Smooth muscle cell (in vitro differentiated cells): Measurements from ENCODE around the gene EIF3F. TPM values are rescaled to one million over a fixed set of nuclear protein-coding genes. Genes with fewer than 3 reads are reported as not detected.

Source experiments
- DNase-seq: peaks from one replicate; lab custom pipeline; 2025; ENCODE audit not compliant: unreplicated experiment; lab: John Stamatoyannopoulos, UW
- H2AFZ ChIP-seq: fragments of 200-600 bp; sonication (generic); 2 replicates; pipeline ENCODE4 v1.6.0; 2016; ENCODE audit warnings: antibody characterized with exemption, low read depth, mild to moderate bottlenecking
- H3F3A ChIP-seq: fragments of 200-600 bp; sonication (generic); 2 replicates; pipeline ENCODE4 v1.6.0; 2017; ENCODE audit warnings: antibody characterized with exemption, low read depth
- H3K27ac ChIP-seq: fragments of 200-600 bp; sonication (generic); 2 replicates; pipeline ENCODE4 v1.5.1; 2016; ENCODE audit warnings: low read depth, mild to moderate bottlenecking
- H3K27me3 ChIP-seq: fragments of 200-600 bp; sonication (generic); 2 replicates; pipeline ENCODE4 v1.6.1; 2016; ENCODE audit warnings: low read depth, mild to moderate bottlenecking
- H3K36me3 ChIP-seq: fragments of 200-600 bp; sonication (generic); 2 replicates; pipeline ENCODE4 v1.5.1; 2016; ENCODE audit warnings: low read depth
- H3K4me1 ChIP-seq: fragments of 200-600 bp; sonication (generic); 2 replicates; pipeline ENCODE4 v1.5.1; 2016; ENCODE audit warnings: low read depth
- H3K4me2 ChIP-seq: fragments of 200-600 bp; sonication (generic); 2 replicates; pipeline ENCODE4 v1.6.0; 2016; ENCODE audit warnings: mild to moderate bottlenecking
- H3K4me3 ChIP-seq: fragments of 200-600 bp; sonication (generic); 2 replicates; pipeline ENCODE4 v1.5.1; 2016; ENCODE audit warnings: mild to moderate bottlenecking
- H3K79me2 ChIP-seq: fragments of 200-600 bp; sonication (generic); 2 replicates; pipeline ENCODE4 v1.6.0; 2016; ENCODE audit warnings: low read depth, mild to moderate bottlenecking
- H3K9ac ChIP-seq: fragments of 200-600 bp; sonication (generic); 2 replicates; pipeline ENCODE4 v1.6.0; 2016; ENCODE audit warnings: low read depth
- H3K9me3 ChIP-seq: fragments of 200-600 bp; sonication (generic); replicated peaks from 2 replicates; pipeline ENCODE4 v1.5.1; 2016; ENCODE audit warnings: low read depth
- H4K20me1 ChIP-seq: fragments of 200-600 bp; sonication (generic); 2 replicates; pipeline ENCODE4 v1.6.0; 2016; ENCODE audit warnings: low read depth
- CTCF ChIP-seq: fragments of 200-600 bp; sonication (generic); IDR thresholded peaks from 2 replicates; pipeline ENCODE4 v1.5.1; 2017; ENCODE audit warnings: borderline replicate concordance, mild to moderate bottlenecking, antibody characterized with exemption; ENCODE audit not compliant: insufficient read depth, poor library complexity, severe bottlenecking
- WGBS: methylation state at CpG from one replicate; pipeline ENCODE4 v1.1.7; 2016; ENCODE audit warnings: low lambda C conversion rate; 5-methylcytosine and 5-hydroxymethylcytosine counted together
- polyA plus RNA-seq: library from polyadenylated mRNA; unstranded; fragments of >200 nt; fragmentation: Nextera tagmentation; extraction: Ambion mirVana; gene quantifications from 2 replicates; pipeline ENCODE4 v1.2.1, GENCODE V29; 2016
- total RNA-seq: library from RNA; depleted of rRNA; stranded (reverse); fragments of >200 nt; gene quantifications from 2 replicates; pipeline ENCODE4 v1.2.3, GENCODE V29; 2014

Gene EIF3F
- total and polyA plus RNA-seq, 2 experiments from 2014 or later = 148 to 199 TPM

GRCh38 chr11:8025816-8026215, 38.7 kb downstream of the EIF3F start:
- Histone ChIP-seq H3K9me3 (no peaks in the 10 kb centered on the region), H3K27ac (no peak overlapping the region), H3F3A (peaks cover 12% of the 10 kb centered on the region), H3K4me1 (peaks cover 8% of the 10 kb centered on the region), H3K4me2 (peak overlapping the region; percentile 54), H4K20me1 (no peaks in the 10 kb centered on the region), H3K79me2 (no peaks in the 10 kb centered on the region), H2AFZ (no peak overlapping the region), H3K27me3 (peaks cover 31% of the 10 kb centered on the region), H3K9ac (no peak overlapping the region), H3K36me3 (no peaks in the 10 kb centered on the region), H3K4me3 (no peak overlapping the region)
- TF ChIP-seq CTCF = no peak
- no peak for DNase-seq
- 23% methylated on average over 2 of the region's 2 CpGs for WGBS

DNA sequence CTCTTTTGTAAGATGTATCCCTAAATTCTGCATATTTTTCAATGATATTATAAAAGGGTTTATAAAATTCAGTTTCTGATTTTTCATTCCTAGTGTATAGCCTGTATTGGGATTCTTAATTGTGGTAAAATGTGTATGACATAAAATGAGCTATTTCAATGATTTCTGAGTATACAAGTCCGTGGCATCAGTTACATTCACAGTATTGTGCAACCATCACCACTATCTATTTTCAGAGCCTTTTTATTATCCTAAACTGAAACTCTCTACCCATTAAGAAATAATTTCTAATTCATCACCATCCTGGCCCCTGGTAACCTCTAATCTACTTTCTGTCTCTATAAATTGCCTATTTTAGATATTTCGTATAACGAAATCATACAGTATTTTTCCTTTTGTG, 39.8 kb downstream of the EIF3F start:
- Histone ChIP-seq H3K4me1 (peaks cover 8% of the 10 kb centered on the region), H3K9me3 (no peaks in the 10 kb centered on the region), H4K20me1 (no peaks in the 10 kb centered on the region), H2AFZ (no peak overlapping the region), H3K36me3 (no peaks in the 10 kb centered on the region), H3K4me2 (no peak overlapping the region), H3F3A (peaks cover 12% of the 10 kb centered on the region), H3K9ac (no peak overlapping the region), H3K27me3 (peaks cover 19% of the 10 kb centered on the region), H3K79me2 (no peaks in the 10 kb centered on the region), H3K27ac (no peak overlapping the region), H3K4me3 (no peak overlapping the region)
- no peak for TF ChIP-seq CTCF
- no peak for DNase-seq
- 88% methylated on average over 3 of the region's 3 CpGs for WGBS

DNA sequence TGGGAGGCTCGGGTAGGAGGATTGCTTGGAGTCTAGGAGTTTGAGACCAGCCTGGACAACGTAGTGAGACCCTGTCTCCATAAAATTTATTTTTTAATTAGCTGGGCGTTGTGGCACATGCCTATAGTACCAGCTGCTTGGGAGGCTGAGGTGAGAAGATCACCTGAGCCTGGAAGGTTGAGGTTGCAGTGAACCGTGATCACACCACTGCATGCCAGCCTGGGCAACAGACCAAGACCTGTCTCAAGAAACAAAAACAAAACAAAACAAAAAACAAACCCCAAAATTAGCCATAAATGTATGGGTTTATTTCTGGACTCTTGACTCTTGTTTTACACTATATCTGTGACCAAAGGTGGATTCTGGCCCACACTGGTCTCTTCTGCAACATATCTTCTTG, 41.6 kb downstream of the EIF3F start:
- 82% methylated on average over 4 of the region's 4 CpGs for WGBS
- H2AFZ ChIP-seq = no peak overlapping the region

More for the DNA sequence above, 41.6 kb downstream of the EIF3F start:
- Histone ChIP-seq H3K27me3 (peaks cover 15% of the 10 kb centered on the region), H3K79me2 (no peaks in the 10 kb centered on the region), H3K4me3 (no peak overlapping the region), H3K4me1 (peaks cover 11% of the 10 kb centered on the region), H3K4me2 (no peak overlapping the region), H3K9ac (no peak overlapping the region), H3F3A (peaks cover 12% of the 10 kb centered on the region), H4K20me1 (no peaks in the 10 kb centered on the region), H3K9me3 (no peaks in the 10 kb centered on the region), H3K36me3 (no peaks in the 10 kb centered on the region), H3K27ac (no peak overlapping the region)
- no peak for DNase-seq
- TF ChIP-seq CTCF = no peak
